ENCODE measurements around the gene ABHD11.
A peak's percentile ranks its signal among the peaks of the same experiment; 100 is the strongest.
"Not testable (repeated sequence)": the region's sequence is repeated elsewhere in the genome, so short reads cannot be mapped to it uniquely, and the experiment has no call there.

ABHD11 gene

DNA sequence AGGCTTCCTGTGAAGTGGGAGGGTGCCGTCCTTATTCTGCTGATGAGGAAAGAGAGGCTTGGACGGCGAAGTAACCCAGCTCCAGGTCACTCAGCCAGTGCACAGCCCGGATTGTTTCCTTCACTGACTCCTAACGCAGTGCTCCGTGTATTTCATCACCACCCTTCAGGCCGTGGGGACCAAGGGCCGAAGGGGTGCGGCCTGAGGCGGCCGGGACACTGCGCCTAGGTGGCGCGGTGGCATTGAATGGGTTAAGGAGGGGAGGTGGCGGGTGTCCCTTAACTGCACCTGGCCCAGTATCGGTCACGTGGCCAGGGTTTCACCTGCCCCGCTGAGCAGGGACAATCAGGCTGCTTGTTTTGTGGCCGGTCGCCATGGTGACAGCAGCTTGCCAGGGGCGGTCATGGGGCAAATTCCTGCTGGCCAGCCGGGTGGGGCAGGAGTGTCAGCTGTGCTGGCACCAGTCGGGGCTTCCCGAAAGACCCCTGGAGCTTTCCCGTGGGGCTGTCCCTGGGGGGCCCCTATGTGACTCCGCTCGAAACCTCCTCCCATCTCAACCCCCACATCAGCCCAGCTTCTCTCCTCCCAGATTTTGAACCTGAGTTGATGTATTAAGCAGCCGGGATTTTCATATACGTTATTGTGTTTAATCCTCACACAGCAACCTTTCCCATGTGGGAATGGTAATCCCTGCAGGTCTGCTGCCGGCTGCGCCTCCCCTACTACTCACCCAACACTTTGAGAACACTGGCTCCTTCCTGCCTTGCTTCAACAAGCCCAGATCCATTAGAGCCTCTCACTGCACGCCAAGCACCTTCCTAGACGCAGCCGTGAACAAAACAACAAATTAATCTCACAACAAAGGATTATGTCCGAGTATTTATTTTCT, 4.4 kb upstream of the ABHD11 start:
- peak; percentile 95 for DNase-seq

DNA sequence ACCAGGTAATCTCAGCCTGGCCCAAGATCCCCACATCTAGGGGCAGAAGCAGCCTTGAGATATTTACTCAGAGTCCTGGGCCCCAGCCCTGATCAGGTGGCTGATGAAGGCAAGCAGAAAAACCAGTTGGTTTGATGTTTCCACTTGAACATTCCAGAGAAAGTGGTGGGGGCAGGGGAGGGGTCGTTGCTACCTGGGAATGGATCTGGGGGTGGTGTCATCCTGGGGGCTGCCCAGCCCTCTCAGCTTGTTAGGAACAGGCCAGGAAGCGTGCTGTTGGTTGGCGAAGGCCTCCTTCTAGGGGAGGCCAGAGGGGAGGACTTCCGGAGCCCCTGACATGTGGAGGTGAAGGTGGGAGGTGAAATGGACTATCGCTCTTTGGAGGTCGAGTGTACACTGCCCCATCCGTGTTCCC, 3.7 kb upstream of the ABHD11 start:
- no peak for DNase-seq

DNA sequence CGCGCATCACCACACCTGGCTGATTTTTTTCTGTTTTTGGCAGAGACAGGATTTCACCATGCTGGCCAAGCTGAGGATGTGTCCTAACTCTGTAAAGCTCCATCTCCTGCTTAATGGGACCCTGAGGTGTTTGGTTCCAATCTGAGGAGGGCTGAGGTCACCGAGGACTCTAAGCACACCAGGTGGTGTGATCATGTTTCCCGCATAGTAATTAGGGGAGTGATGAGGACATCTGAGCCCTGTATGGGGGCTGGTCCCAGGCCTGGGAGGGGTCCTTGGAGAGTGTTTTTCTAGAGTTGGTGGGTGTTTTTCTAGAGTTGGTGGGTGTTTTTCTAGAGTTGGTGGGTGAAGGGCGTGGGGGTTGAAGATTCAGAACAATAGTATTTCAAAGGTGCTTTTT, 3.0 kb upstream of the ABHD11 start:
- no peak for DNase-seq

DNA sequence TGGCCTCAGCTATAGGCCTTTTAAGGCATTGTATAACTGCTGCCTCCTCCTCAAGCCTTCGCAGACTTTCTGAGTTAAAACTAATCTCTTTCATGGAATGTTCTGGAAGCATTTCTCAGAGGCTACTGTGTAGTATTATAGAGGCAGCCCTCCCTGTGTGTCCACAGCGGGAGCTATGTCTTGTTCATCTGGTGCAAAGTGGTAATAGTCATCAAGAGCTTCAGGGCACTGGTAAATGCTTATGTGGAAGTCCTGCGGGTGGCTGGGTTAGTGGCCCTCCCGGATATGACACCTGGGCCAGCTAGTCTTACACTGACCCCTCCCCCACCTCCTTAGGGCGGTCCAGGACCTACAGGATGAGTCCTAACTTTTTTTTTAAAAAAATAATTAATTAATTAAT, 2.2 kb upstream of the ABHD11 start:
- DNase-seq = no peak

DNA sequence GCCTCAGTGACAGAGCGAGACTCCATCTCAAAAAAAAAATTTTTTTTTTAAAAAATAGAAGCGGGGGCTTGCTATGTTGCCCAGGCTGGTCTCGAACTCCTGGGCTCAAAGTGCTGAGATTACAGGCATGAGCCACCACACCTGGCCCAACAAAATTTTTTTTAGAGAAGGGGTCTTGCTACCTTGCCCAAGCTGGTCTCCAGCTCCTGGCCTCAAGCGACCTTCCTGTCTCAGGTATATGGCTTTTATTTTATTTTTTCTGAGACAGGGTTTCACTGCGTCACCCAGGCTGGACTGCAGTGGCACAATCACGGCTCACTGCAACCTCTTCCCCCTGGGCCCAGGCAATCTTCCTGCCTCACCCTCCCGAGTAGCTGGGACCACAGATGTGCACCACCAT, 1.6 kb upstream of the ABHD11 start:
- DNase-seq = no peak

DNA sequence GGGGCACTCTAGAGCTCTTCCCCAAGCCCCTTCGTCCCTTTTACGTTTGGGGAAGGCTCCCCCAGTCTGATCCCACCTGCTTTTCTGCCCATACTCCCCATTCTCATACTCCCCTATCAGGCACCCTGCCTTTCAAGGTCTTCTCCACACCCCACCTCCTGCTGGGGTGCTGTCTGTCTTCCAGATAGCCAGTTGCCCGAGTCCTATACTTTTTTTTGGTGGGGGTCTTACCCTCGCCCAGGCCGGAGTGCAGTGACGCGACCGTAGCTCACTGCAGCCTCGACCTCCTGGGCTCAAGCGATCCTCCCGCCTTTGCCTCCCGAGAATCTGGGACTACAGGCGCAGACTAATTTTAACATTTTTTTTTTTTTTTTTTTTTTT, 775 bp upstream of the ABHD11 start:
- no peak for DNase-seq

DNA sequence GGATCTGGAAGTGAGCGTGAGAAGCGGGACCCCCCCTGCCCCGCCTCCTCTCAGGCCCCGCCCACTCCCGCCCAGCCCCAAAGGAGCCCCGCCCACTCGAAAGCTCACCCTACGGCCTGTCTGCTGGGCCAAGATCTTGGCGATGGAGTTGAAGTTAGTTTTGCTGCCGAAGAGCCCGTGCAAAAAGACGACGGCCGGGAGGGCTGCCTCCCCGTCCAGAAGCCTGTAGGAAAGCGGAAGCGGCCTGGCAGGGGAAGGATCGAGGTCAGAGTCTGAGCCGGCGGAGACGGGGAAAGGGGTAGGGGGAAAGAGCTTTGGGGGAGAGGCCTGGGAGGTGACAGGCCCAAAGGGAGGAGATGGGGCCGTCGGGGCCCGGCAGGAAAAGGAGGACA, 386 bp downstream of the ABHD11 start:
- DNase-seq = peak; percentile 15

DNA sequence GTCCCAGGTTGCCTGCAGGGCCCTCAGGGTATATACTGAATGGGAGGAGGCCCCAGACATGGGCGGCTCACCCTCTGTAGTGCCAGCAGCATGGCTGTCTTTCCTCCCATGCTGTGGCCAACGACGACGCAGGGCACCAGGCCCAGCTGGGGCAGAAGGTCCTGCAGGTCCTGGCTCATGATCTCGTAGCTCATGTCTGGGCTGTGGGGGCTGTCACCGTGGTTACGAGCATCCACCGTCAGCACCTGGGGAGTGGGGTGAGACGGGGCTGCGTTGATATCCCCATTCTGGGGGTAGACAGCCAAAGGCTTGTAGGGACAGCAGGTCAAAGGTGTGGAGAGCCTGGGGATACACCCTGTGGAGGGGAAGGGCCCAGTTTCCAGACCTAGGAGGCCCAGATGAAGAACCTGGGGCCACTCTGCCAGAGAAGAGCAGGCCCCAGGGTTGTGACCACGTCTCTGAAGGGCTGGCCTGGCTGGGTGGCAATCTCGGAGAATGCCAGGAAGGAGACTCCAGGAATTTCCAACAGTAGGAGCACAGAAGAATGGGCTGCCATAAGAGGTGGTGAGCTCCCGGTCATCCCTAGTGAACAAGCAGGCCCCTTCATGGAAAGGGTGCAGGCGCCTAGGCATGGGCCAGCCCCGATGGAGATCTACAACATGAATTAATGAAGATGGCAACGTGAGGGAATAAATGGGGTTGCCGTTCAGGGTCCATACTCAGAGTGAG, 947 bp downstream of the ABHD11 start:
- DNase-seq = no peak

DNA sequence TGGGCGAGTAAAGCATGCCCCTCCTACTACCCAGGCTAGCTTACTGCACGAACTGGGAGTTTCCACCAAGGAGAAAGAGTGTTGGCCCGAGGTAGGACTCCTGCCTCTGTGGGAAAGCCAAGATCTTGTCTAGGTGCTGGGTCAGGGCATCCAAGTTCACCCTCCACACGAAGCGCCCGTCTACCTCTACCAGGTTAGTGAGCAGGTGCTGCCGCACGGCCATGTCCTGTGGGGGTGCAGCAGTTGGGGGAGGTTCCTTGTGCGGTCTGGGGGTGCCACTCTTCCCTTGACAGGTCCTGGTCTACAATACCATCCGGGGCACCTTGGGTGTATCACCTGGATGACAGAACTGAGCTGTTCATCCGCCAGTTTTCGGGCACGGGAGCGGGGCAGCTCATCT, 1.7 kb downstream of the ABHD11 start:
- no peak for DNase-seq

DNA sequence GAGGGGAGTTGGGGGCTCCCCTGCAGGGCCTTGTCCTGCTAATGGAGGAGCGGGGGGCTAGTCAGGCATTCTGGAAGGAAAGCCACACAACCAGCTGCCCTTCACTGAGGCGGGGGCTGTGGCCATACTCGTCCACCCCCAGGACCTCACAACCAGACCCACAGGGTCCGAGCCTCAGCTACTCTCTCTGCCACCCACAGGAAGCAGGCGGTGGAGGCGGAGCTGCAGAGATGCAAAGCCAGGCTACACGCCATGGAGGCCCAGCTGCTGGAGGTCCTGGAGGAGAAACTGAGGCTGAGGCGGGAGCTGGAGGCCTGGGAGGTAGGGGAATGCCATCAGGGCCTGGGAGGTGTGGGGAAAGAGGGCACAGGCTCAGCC, 3.1 kb downstream of the ABHD11 start:
- DNase-seq = no peak

DNA sequence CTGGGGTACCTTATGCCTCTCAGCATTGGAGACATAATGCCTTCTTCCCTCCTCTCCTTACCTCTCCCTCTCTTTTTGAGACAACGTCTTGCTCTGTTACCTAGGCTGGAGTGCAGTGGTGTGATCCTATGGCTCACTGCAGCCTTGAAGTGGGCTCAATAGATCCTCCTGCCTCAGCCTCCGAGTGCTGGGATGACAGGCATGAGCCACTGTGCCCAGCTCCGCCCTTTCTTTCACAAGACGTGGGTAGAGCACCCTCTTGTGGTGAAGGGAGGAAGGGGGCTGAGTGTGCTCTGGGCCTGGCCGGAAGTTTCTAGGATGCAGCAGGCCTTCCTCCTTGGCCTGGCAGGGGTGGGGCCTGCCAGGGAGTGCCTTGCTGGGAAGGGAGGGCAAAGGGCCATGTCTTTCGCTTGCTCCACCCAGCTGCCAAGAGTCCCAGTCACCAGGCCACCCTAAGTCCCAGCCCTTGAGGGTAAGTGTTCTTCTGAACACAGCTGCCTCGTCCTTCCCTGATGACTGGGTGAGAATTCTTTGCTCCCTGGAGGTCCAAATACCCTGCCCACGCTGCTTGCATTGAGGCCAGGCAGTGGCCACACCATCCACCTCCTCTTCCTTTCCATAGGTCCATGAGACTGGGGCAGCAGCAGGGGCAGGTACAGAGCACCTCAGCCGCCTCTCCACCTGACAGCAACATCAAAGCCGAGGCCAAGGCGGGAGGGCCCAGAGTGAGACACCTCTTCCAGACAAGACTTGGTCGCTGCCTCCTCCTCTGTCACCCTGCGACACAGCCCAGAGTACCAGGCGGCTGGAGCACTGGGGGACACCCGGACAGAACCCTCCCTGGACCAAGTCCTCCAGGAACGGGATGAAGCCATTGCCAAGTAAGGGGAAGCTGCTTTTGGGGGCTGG, 3.7 kb downstream of the ABHD11 start:
- DNase-seq = peak; percentile 55

DNA sequence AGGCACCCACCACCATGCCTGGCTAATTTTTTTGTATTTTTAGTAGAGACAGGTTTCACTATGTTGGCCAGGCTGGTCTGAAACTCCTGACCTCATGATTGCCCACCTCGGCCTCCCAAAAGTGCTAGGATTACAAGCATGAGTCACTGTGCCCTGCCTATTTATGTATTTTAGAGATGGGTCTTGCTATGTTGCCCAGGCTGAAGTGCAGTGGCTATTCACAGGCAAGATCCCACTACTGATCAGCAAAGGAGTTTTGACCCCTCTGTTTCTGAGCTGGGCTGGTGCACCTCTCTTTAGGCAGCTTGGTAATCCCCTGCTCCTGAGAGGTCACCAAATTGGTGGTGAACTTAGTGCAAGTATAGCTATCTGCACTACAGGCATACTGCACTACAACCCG, 6.2 kb downstream of the ABHD11 start:
- DNase-seq = no peak

DNA sequence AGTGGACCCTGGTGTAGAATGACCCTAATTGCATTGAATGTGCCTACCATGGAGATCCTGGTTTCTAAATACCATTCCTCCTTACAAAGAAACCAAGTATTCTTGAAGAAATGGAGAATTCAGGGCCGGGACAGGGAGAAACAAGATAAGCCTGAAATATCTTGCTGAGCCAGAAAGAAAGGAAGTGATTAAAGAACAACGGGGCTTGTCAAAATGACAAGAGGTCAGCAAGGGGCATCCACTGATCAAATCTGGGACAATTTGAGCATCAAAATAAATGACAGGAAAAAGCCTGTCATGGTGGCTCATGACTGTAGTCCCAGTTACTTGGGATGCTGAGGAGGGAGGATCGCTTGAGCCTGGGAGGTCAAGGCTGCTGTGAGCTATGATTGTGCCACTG, 8.1 kb downstream of the ABHD11 start:
- no peak for DNase-seq

DNA sequence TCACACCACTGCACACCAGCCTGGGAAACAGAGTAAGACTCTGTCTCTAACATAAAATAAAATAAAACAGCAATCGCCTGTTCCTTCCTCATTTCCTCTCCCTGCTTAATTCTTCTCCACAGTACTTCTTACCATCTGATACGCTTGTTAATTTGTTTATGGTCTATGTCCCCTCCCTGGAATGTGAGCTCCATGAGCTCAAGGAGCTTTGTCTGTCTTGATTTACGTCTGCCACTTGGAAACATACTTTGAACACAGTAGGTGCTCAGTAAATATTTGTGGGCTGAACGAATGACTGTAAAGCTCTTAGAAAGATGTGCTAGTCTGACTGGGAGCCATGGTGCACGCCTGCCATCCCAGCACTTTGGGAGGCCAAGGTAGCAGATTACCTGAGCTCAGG, 10.1 kb downstream of the ABHD11 start:
- no peak for DNase-seq

DNA sequence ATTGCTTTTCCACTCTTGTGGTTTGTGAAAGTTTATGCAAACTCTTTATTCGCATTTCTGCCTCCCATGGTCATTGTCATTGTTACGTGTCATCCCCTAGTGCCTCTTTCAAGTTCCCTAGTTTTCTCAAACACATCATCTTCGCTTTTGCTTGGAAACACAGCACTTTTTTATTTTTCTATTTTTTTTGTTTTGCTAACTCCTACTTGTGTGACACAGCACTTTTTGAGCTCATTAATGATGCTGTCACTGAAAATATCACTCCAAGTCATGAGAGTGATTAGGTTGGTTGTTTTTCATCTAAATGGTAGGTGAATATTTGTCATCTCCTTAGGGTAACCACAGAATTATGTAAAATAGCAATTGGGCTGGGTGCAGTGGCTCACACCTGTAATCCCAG, 10.7 kb downstream of the ABHD11 start:
- DNase-seq = no peak

DNA sequence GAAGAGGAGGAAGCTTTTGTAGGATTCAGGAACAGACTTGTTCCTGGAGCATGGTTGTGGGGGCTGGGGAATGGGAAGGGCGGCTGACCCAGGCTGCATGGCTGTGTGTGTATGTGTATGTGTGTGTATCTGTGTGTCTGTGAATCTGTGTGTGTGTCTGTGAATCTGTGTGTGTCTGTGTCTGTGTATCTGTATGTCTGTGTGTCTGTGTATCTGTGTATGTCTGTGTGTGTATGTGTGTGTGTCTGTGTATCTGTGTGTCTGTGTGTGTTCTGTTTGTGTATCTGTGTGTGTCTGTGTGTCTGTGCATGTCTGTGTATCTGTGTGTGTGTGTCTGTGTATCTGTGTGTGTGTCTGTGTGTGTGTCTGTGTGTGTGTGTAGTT, 12.5 kb downstream of the ABHD11 start:
- no peak for DNase-seq

DNA sequence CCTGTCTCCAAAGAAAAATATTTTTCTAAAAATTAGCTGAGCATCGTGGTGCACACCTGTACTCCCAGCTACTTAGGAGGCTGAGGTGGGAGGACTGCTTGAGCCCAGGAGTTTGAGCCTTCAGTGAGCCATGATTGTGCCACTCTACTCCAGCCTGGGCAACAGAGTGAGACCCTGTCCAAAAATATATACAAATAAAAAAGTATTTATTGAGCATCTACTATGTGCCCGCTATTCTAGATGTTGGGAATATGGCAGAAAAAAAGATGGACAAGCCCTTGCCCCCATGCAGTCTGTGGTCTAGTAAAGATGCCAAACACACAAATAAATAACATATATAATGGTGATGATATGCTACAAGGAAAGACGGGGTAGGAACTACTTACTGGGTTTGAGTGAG, 14.8 kb downstream of the ABHD11 start:
- DNase-seq = no peak

DNA sequence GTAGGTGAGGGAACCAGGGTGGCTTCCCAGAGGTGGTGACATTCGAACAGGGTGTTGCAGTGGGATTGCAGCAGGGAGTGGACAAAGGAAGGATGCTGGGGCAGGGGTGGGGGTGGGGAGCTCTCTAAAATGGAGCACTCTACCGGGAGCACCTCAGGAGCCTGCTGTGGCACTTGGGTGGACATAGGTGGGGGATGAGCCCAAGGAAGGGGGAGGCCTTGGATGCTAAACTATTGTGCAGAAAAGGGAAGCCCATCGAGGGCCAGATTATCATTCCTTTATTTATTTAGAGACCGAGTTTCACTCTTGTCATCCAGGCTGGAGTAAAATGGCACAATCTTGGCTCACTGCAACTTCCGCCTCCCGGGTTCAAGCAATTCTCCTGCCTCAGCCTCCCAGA, 15.8 kb downstream of the ABHD11 start:
- DNase-seq = no peak

DNA sequence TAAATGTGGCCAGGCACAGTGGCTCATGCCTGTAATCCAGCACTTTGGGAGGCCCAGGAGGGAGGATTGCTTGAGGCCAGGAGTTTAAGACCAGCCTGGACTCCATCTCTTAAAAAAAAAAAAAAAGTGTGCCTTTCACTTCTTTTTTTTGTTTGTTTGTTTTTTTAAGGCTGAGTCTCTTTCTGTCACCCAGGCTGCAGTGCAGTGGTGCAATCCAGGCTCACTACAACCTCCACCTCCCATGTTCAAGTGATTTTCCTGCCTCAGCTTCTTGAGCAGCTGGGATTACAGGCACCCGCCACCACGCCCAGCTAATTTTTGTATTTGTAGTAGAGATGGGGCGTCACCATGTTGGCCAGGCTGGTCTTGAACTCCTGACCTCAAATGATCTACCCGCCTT, 16.4 kb downstream of the ABHD11 start:
- not testable (repeated sequence) for DNase-seq

DNA sequence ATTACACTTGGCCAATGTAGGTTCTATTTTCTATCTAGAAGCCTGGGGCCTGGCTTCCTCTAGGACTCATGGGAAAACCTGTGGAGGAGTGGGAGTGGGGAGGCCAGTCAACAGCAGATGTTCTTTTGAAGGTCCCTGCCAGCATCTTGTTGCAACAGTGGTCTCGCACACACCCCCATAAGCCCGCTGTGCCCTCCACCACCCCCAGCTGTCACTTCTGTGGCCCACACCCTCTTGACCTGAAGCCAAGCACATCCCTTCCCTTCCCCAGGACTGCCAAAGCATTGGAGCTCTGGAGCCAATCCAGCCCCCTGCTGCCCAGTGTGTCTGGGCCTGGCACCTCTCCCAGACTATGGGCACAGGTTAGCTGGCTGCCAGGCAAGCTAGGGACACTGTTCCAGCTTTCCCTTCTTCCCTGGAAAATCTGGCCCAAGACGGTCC, 17.2 kb downstream of the ABHD11 start:
- no peak for DNase-seq

DNA sequence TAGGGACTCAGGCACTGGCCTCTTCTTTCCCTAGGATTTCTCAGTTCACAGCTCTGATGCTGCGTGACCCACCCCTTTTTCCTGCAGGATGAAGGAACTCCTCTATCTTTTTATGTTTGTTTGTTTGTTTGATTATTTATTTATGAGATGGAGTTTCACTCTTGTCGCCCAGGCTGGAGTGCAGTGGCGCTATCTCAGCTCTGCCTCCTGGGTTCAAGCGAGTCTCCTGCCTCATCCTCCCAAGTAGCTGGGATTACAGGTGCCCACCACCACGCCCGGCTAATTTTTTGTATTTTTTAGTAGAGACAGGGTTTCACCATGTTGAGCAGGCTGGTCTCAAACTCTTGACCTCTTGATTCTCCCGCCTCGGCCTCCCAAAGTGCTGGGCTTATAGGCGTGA, 18.2 kb downstream of the ABHD11 start:
- not testable (repeated sequence) for DNase-seq

DNA sequence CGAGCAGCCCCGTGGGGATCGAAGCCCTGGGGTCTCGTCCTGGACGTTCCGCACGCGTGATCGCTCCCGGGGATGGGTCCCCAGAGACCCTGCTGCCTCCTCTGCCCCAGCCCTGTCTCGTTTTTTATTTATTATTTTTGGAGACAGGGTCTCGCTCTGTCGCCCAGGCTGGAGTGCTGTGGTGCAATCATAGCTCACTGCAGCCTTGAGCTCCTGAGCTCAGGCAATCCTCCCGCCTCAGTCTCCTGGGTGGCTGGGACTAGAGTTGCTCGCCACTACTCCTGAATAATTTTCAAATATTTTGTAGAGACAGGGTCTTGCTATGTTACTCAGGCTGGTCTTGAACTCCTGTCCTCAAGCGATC, 18.8 kb downstream of the ABHD11 start:
- no peak for DNase-seq

All from NCI-H774 (cell line).